ENCODE results near the gene IFNGR2.
"Not testable (repeated sequence)": the region's sequence is repeated elsewhere in the genome, so short reads cannot be mapped to it uniquely, and the experiment has no call there.

The IFNGR2 gene

DNA sequence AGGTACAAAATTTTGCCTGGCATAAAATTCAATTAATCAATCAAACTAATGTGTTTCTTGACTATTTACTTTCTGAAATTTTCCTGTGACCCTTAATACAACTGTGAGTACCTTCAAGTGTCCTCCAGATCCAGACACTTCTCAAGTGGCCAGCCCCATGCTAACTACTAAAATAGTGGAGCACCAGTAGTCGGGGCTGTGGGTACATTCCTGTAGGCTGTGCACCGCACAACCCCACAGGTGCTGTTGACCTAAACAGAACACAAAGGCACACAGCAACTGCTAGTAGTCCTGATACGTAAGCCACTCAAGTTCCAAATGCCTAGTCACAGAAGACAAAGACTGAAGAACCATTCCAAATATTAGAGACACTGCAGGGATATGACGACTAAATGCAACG lies 40.0 kb downstream of the IFNGR2 start:
- no peak for DNase-seq

DNA sequence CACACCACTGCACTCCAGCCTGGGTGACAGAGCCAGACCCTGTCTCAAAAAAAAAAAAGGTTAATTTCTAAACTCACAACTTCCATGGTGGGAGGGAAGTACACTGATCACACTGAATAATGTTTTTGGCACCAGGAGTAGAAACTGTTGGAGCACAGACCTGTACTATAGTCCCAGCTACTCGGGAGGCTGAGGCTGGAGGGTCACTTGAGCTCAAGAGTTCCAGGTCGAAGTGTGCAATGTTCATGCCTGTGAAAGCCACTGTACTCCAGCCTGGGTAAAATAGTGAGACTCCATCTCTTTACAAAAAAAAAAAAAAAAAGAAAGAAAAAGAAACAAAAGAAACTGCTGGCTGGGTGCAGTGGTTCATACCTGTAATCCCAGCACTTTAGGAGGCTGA lies 41.3 kb downstream of the IFNGR2 start:
- DNase-seq, result no peak

DNA sequence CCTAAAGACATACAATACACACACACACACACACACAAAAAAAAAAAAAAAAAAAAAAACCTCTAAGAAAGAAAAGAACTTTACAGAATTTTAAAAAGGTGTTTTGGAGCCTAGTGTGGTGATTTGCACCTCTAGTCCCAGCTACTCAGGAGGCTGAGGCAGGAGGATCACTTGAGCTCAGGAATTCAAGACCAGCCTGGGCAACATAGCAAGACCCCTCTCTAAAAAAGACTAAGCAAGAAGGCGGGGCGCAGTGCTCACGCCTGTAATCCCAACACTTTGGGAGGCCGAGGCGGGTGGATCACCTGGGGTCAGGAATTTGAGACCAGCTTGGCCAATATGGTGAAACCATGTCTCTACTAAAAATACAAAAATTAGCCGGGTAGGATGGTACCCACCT lies 43.4 kb downstream of the IFNGR2 start:
- DNase-seq, result not testable (repeated sequence)

DNA sequence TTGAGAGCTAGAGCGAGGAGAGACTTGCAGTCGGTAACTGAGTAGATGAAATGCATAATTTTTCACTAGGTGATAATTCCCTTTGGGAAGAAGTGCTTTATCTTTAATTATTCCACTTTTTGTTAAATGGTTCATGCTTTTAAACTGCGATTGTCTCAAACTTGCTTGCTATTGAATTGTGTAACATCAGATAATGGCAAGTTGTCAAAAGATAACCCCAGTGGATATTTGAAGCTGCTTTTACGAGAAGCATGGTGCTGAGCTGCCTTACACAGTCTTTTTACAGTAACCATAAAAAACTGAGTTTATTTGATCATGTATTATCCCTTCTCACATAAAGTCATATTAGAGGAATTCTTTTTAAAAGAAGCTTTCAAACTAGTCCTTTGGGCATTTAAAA lies 46.4 kb downstream of the IFNGR2 start:
- DNase-seq, result no peak

DNA sequence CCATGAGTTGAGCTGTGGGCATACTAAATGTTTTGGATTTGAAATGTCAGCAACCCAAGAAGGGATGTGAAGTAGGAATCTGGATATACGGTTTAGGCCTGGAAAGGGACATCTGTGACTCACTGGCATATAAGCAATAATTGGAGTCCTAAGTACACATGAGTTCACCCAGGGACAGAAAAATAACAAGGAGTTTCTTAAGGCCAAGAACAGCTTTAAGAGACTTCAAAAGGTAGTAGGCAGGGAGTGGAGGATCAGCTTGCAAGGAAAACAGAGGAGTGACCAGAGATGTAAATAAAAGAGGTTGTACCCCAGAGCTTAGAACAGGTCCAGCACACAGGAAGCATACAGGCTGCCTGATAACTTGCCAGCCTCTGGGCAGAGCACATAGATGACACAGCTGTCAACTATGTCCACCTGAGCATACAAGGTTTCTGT lies 48.4 kb downstream of the IFNGR2 start:
- no peak for DNase-seq

DNA sequence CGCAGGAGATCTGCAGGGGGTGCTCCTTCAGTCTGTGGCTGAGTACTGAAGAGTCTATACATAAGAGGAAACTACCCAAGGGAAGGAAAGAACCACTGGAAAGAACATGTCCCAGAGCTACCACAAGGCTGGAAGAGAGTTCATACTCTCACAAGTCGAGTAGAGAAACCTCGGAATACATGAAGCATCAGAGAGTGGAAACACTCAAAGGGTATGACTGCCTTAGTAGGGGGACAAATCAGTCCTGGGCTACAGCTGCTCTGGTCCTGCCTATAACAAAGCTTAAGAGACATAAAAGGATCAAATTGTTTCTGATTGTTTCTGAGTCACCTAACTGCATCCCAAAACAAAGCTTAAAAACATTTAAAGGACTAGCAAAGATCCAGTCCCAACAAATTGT lies 49.1 kb downstream of the IFNGR2 start:
- DNase-seq, result no peak

DNA sequence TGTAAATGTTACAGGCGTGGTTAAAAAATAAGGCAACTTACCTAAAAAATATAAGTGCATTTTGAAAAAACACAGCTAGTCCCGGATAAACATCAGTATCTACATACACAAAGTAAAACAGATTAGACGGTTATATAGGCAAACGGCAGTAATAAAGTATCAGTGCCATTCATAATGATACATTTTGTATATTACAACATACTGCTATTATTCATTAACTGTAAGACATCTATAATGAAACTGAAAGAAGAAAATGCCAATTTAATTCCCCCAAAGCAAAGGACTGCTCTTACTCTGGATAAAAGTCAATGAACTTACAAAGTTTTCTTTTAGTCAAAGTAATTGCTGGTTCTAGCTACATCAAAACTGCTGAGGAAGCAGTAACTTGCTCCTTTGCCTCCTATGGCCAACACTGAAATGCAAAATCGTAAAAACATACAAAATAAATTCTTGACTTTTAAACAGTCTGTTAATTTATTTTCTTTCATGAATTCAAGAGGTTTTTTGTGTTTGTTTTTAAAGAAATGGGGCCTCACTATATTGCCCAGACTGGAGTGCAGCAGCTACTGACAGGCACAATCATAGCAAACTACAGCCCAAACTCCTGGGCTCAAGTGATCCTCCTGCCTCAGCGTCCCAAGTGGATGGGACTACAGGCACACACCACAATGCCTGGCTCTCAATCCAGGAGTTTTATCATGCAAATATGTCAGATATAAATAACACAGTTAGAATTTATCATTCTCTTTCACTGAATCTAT lies 52.7 kb downstream of the IFNGR2 start:
- DNase-seq, result no peak

DNA sequence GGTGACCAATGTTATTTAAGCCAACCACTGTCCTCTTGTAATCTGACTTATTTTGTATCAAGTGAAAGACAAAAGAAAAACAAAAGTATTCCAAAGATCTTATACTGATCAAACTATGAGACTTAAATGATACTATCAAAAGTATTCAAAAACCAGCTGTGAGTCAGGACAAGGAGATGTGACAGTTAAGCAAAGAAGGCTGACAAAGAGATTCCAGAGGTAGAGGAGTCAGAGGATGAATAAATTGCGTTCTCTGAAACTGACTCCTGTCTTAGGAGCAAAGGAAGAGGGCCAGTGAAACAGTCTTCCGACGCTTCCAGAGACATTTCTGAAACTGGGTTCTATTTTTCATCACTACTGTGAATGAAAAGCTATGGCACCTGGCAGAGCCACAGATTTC lies 55.6 kb downstream of the IFNGR2 start:
- DNase-seq, result no peak

DNA sequence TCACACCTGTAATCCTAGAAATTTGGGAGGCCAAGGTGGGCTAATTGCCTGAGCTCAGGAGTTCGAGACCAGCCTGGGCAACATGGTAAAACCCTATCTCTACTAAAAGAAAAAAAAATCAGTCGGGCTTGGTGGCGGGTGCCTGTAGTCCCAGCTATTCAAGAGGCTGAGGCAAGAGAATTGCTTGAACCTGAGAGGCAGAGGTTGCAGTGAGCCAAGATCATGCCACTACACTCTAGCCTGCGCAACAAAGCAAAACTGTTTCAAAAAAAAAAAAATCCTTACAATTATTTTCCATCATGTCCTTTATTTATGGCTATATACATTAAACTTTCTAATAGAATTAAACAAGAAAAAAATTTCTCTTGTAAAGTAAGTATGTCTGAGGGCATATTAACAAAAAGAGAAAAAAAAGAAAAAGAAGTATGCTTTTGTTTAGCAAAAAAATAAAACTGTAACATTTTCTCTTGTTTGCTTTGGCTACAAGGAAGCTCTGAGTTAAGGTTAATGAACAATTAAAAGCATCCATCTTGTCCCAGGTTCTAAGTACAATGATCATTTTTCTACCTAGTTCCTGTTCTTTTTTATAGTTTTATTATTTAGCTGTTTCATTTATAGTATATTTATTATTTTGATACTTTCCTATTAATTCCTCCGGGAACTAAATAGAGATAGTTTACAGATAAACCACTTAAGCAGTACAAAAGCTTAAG lies 58.5 kb downstream of the IFNGR2 start:
- DNase-seq, result no peak

DNA sequence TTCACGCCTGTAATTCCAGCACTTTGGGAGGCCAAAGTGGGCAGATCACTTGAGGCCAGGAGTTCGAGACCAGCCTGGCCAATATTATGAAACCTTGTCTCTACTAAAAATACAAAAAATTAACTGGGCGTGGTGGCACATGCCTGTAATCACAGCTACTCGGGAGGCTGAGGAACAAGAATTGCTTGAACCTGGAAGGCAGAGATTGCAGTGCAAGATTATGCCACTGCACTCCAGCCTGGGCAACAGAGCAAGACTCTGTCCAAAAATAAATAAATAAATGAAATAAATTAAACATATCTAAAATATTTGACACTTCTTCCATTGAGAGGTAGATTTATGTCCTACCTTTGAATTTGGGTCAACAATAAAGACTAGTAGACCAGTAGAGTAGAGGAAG lies 66.0 kb downstream of the IFNGR2 start:
- not testable (repeated sequence) for DNase-seq

DNA sequence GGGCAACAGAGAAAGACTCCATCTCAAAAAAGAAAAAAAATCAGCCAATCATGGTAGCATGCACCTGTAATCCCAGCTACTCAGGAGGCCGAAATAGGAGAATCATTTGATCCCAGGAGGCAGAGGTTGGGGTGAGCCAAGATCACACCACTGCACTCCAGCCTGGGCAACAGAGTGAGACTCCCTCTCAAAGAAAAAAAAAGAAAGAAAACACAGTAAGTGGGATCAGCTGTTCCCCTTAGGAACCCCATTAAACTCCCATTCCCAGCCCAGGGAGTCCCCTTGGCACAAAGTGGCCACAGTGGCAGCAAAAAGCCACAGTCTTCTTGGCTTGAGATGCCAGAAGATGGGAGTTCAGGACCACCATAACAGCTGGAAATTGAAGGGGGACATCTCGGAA lies 67.5 kb downstream of the IFNGR2 start:
- DNase-seq, result no peak

DNA sequence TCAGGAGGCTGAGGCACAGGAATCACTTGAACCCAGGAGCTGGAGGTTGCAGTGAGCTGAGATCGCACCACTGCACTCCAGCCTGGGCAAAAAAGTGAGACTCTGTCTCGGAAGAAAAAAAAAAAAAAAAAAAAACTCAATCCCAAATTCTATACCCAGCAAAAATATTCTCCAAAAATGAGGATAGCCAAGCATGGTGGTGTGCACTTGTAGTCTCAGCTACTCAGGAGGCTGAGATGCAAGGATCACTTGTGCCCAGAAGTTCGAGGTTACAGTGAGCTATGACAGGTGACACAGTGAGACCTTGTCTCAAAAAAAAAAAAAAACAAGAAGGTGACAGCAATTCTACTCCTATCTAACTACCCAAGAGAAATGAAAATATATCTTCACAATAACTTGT lies 70.1 kb downstream of the IFNGR2 start:
- DNase-seq, result no peak

DNA sequence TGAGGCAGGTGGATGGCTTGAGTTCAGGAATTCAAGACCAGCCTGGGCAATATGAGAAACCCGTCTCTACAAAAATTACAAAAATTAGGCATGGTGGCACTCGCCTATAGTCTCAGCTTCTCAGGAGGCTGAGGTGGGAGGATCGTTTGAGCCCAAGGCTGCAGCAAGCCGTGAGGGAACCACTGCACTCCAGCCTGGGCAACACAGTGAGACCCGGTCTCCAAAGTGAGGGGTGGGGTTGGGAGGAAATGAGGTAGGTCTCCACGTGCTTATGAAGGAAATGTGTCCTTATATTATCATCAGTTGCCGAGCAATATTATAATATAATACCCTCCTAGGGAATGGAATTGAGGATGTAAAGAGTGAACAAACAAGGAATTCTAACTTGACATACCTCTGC lies 73.9 kb downstream of the IFNGR2 start:
- DNase-seq, result no peak

DNA sequence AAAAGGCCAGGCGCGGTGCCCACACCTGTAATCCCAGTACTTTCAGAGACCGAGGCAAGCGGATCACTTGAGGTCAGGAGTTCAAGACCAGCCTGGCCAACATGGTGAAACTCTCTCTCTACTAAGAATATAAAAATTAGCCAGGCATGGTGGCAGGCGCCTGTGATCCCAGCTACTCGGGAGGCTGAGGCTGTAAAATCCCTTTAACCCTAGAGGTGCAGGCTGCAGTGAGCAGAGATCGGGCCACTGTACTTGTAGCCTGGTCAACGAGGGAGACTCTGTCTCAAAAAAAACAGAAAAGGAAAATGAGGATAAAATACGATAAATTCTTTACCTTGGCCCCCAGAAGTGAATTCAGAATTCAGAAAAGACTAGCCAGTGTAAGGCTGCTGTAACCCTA lies 75.0 kb downstream of the IFNGR2 start:
- DNase-seq, result no peak

DNA sequence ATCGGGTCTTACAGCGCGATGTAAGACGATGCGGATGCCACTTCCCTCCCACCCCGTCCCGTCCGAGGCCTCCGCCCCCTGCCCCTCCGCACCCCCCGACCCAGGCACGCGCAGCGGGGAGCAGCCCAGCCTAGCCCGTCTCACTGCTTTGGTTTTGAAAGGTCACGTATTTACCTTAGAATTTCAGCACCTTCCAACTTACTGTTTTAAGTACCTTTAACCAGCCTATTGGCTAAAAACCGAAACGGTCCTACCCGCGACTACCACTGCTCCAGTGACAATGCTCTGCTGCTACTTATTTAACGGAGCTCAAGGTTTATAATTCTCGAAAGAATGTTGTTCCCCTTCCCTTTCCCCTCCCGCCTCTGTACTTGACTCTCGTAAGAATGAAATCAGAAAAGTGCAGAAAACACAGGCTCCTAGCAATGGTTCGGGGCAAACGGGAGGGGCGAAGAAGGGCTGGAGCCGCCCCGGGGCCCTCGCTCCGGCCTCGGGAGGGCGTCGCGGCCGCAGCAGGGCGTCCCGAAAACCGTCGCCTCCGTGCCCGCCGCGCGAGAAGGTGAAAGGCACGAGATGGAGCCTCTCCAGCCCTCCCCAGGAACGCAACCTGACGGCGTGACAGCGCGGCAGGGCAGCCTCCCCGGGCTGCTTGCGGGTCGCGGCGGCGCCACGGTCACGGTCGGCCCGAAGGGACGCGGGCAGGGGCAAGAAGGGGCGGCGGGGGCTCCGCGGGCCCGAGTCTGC lies 75.9 kb downstream of the IFNGR2 start:
- DNase-seq, result peak; percentile 36

DNA sequence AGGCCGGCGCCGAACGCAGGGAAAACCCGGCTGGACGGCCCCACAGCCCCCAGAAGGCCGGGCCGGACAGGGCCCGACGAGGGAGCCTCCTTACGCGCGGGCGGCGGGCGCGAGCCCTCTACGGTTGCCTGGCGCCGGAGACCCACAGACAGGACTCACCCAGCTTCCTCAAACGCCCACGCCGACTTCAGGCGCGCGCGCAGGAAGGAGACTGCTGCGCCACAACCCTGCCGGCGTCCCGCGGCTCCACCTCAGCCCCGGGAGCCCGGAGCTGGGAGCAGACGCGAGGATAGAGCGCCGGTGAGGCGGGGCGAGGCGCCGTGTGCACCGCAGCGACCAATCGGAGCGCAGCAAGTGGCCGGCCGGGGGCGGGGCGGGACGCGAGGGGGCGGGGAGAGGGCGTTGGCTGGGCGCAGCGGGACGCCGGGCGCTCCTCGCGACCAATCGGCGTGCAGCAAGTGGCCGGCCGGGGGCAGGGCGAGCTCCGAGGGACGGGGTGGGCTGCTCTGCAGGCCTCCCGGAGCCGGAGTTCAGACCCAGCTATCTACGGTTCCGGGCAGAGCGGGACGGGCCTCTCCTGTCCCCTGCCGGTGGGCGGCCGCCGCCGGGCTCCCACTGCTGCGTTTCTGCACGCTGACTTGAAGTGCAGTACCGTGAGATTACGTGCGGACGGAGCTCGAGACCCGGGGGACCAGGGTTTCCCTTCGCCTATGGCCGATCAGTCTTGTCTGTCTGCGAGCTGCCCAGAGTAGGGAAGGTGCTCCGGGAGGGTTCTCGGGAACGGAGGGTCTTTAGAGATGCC lies 76.7 kb downstream of the IFNGR2 start, which contains the start of gene TMEM50B:
TSS of gene TMEM50B (minus strand) at position 296 of the 802 bp plus-strand sequence. CDS start 11,089 bp downstream, outside the sequence.
- DNase-seq, result peak; percentile 95

DNA sequence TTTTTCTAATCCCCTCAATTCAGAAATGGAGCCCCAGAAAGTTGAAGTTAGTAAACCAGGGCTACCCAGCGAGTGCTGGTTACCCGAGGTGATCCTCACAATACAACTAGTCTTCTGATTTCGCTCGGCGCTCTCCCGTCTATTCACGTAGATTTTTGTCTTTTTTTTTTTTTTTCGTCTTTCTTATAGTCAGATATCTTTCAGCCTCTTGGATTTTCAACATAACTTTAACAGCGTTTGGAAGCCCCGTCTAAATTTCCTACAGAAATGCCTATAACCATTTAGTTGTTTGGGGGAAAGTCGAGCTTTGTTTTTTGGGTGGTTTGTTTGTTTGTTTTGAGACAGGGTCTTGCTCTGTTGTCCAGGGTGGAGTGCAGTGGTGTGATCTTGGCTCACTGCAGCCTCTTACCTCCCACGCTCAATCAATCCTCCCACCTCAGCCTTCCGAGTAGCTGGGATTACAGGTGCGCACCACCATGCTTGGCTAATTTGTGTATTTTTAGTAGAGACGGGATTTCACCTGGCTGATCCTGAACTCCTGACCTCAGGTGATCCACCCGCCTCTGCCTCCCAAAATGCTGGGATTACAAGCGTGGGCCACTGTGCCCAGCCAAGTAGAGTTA lies 77.4 kb downstream of the IFNGR2 start:
- no peak for DNase-seq

DNA sequence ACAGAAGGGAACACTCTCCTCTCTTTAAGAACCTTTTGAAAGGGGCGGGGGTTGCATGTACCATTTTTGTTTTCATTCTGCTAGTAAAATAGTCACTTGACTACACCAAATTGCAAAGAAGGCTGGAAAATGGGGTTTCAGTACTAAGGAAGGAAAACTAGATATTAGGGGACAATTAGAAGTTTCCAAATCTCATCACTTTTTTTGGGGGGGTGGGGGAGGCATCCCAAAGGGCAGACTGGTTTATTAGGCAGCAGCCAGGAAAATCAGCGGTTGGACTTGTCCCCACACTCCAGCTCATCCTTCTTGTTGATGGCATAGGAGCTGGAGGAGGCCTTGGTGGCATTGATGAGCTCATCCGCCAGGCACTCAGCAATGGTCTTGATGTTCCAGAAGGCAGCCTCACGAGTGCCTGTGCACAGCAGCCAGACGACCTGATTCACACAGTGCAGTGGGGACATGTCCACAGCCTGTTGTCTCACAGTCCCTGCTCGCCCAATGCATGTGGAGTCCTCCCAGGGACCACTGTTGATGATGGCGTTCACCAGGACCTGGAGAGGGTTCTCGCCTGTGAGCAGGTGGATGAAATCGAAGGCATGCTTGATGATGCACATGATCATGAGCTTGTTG lies 78.2 kb downstream of the IFNGR2 start:
- no peak for DNase-seq

Data from activated gamma-delta T cell treated with Interleukin-2 at 50 U/mL for 16 hours (primary cell).